K562 (cell line): ENCODE data around the gene SHFL. TPM values are rescaled to one million over a fixed set of nuclear protein-coding genes. Genes with fewer than 3 reads are reported as not detected.

ENCODE experiments used
- BCL6 ChIP-seq: fragments of 250-450 bp; sonication (Bioruptor Pico); IDR thresholded peaks from 2 replicates; pipeline ENCODE4 v1.4.0; 2020
- CHD1 ChIP-seq: fragments of 200-600 bp; sonication (generic); IDR thresholded peaks from one replicate; pipeline ENCODE4 v1.6.1; 2012; ENCODE audit warnings: mild to moderate bottlenecking, moderate library complexity, low read length, inconsistent platforms
- ESRRB ChIP-seq: fragments of 250-450 bp; sonication (Bioruptor Pico); IDR thresholded peaks from 2 replicates; pipeline ENCODE4 v1.5.0; 2020; ENCODE audit warnings: mild to moderate bottlenecking, moderate library complexity, borderline replicate concordance
- HDAC2 ChIP-seq: fragments of 450-650 bp; IDR thresholded peaks from 2 replicates; pipeline ENCODE4 v1.6.1; 2016; ENCODE audit warnings: mild to moderate bottlenecking
- IRF9 ChIP-seq: fragments of 450-650 bp; IDR thresholded peaks from 2 replicates; pipeline ENCODE4 v1.6.1; 2016; ENCODE audit warnings: missing biosample characterization, missing genetic modification characterization
- MTA2 ChIP-seq: fragments of 450-650 bp; IDR thresholded peaks from 2 replicates; pipeline ENCODE4 v1.6.1; 2016; ENCODE audit warnings: low read depth
- MXI1 ChIP-seq: IDR thresholded peaks from 2 replicates; pipeline ENCODE4 v1.6.1; 2011; ENCODE audit warnings: low read depth, mild to moderate bottlenecking, improper control_type of control experiment, low read length
- NCOA1 ChIP-seq: fragments of 450-650 bp; IDR thresholded peaks from 2 replicates; pipeline ENCODE4 v1.6.1; 2016; ENCODE audit warnings: low read depth
- REST ChIP-seq, 2 experiments: fragments of 450-650 bp; formaldehyde crosslinking in 1 of 2; IDR thresholded peaks; 2 replicates each; pipeline versions ENCODE4 v1.4.0 to v1.6.1; 2014 to 2020; ENCODE audit warnings: mild to moderate bottlenecking in 2 of 2, borderline replicate concordance in 1 of 2, low read depth in 1 of 2
- RFX5 ChIP-seq: IDR thresholded peaks from 2 replicates; pipeline ENCODE4 v1.6.1; 2011; ENCODE audit warnings: low read depth, mild to moderate bottlenecking, improper control_type of control experiment, low read length
- RNF219 ChIP-seq: fragments of 250-450 bp; sonication (Bioruptor Pico); IDR thresholded peaks from 2 replicates; pipeline ENCODE4 v1.5.0; 2022; ENCODE audit warnings: mild to moderate bottlenecking
- SMARCA5 ChIP-seq: fragments of 450-650 bp; IDR thresholded peaks from 2 replicates; pipeline ENCODE4 v1.6.1; 2016
- TARDBP ChIP-seq: fragments of 450-650 bp; IDR thresholded peaks from 2 replicates; pipeline ENCODE4 v1.6.1; 2016
- TBP ChIP-seq: optimal IDR thresholded peaks from 2 replicates; pipeline ENCODE3; 2011; ENCODE audit warnings: low read depth, low read length, improper control_type of control experiment
- ZNF280B ChIP-seq: fragments of 250-450 bp; sonication (Bioruptor Pico); IDR thresholded peaks from 2 replicates; pipeline ENCODE4 v1.5.1; 2021; ENCODE audit warnings: mild to moderate bottlenecking
- ZNF707 ChIP-seq: fragments of 250-450 bp; sonication (Bioruptor Pico); conservative IDR thresholded peaks from 2 replicates; pipeline ENCODE4 v1.8.0; 2022; ENCODE audit warnings: inconsistent platforms, mild to moderate bottlenecking, moderate library complexity
- polyA plus RNA-seq, 8 experiments: library from polyadenylated mRNA; depleted of rRNA in 4 of 8; stranded (reverse) in 5 of 8; unstranded in 3 of 8; fragments of >200 nt; fragmentation: Nextera tagmentation in 2 of 8; fragmentation: Illumina TruSeq in 1 of 8; extraction: Ambion mirVana in 2 of 8; extraction: Trizol in 1 of 8; gene quantifications; 2 replicates each; pipeline versions ENCODE4 v1.2.1 to v1.2.3, GENCODE V29; 2011 to 2014; ENCODE audit warnings: inconsistent platforms in 1 of 8, missing spikeins in 1 of 8
- total RNA-seq, 7 experiments: library from RNA; depleted of rRNA in 6 of 7; stranded (reverse); fragments of >200 nt in 6 of 7; fragmentation: Illumina TruSeq in 2 of 7; extraction: Trizol in 2 of 7; gene quantifications; 2 replicates each; pipeline versions ENCODE4 v1.2.1 to v1.2.3, GENCODE V29; 2011 to 2021; ENCODE audit warnings: low replicate concordance in 1 of 7

The SHFL gene
- total and polyA plus RNA-seq, 9 of the 15 experiments (the other 6 are each of a cell fraction or from before 2014, with no cell fraction given): 1.5 to 25.7 (median 13.0) TPM

- TF ChIP-seq MXI1: 0 out of 2 replicates have a peak, but pooled peaks have one; percentile 6
- no peak for TF ChIP-seq HDAC2
- TF ChIP-seq RNF219: no peak
- no peak for TF ChIP-seq SMARCA5
- no peak for TF ChIP-seq CHD1
- TF ChIP-seq ZNF280B (CRISPR knock-in tag): no peak
- no peak for TF ChIP-seq NCOA1
- peak; percentile 29 for TF ChIP-seq TBP
- TF ChIP-seq ESRRB (CRISPR knock-in tag): no peak
- TF ChIP-seq MTA2: no peak
- TF ChIP-seq ZNF707: no peak
- TF ChIP-seq BCL6 (CRISPR knock-in tag): no peak
- TF ChIP-seq IRF9 (tag): no peak
- no peak for TF ChIP-seq TARDBP
- 0 out of 2 replicates have a peak, but pooled peaks have one; percentile 10 for TF ChIP-seq REST (IDR thresholded peaks at IDR 0.05; ENCODE audit: borderline replicate concordance)
- TF ChIP-seq REST (CRISPR knock-in tag; IDR thresholded peaks at IDR 0.05; ENCODE audit: low read depth): 0 out of 2 replicates have a peak, but pooled peaks have one; percentile 24
- TF ChIP-seq RFX5: no peak
Observed at GRCh38 chr19:10095948-10096614, 10.0 kb downstream of the SHFL start (continued).
